RWPE1 (cell line): ENCODE measurements around the gene PKP1.

Source experiments
- CTCF ChIA-PET: fragments of 350-600 bp; sonication (Branson Sonifier 250); formaldehyde crosslinking; extraction: SDS; loops from one replicate; lab custom pipeline; 2021; lab: Yijun Ruan, JAX
- POLR2A ChIA-PET: fragments of 400-600 bp; formaldehyde crosslinking; extraction: SDS; loops from one replicate; lab custom pipeline; 2020; ENCODE audit warnings: antibody characterized with exemption; ENCODE audit not compliant: low non-redundant PET; lab: Yijun Ruan, JAX
- DNase-seq: peaks from one replicate; pipeline ENCODE4 v3.0.0; 2012; ENCODE audit warnings: low spot score
- H3K27ac ChIP-seq: fragments of 450-650 bp; 2 replicates; pipeline ENCODE4 v1.5.1; 2017
- TF ChIP-seq, protein P1 (sequence below): fragments of 450-650 bp; conservative IDR thresholded peaks from 2 replicates; pipeline ENCODE4 v1.5.1; 2017; ENCODE audit warnings: low read depth, mild to moderate bottlenecking

The PKP1 gene

DNA sequence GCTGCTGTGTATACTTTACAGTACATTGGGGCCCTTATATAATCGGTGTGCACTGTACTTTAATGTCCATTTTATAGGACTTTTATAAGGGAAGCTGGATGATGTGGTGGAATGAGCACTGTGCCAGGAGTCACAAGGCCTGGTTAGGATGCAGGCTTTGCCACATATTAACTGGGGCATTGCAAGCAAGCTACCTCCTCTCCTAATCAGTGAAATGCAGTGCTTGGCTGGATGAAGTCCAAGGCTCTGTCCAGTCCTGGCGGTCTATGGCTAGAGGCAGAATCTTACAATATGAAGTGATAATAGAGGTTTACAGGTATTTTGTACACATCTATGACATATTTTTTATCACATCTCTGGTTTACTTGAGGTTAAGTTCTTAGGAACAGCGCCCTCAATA is 1.7 kb upstream of the PKP1 start:
- ChIA-PET CTCF (interaction anchor here (0.7 to 4.7 kb wide), 6 partner anchors 8 to 80 kb away, joined by 3 to 40 read pairs (median 4); no protein-coding TSS in a partner anchor), POLR2A (interaction anchor here (4.5 kb wide), 1 partner anchor 28 kb away, joined by 31 read pairs; no protein-coding TSS in a partner anchor)
- H3K27ac ChIP-seq = no peak overlapping the region

DNA sequence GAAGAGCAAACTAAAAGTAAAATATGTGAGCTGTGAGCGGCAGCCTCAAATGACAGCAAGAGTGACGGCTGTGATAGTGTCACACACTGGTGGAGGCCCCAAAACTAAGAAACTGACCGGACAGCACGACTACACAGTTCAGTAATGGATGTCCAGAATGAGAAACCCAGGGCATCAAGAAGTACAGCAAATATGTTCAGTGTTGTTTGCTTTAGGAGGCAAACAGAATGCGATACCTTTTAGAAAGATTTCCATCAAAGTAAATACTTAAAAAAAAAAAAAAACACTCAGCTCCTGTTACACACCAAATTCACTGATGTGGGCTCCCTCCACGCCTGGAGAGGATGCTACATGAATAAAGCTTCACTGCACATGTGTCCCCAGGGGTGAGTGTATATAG is 1.1 kb upstream of the PKP1 start:
- no peak overlapping the region for H3K27ac ChIP-seq
- TF ChIP-seq, protein P1, sequence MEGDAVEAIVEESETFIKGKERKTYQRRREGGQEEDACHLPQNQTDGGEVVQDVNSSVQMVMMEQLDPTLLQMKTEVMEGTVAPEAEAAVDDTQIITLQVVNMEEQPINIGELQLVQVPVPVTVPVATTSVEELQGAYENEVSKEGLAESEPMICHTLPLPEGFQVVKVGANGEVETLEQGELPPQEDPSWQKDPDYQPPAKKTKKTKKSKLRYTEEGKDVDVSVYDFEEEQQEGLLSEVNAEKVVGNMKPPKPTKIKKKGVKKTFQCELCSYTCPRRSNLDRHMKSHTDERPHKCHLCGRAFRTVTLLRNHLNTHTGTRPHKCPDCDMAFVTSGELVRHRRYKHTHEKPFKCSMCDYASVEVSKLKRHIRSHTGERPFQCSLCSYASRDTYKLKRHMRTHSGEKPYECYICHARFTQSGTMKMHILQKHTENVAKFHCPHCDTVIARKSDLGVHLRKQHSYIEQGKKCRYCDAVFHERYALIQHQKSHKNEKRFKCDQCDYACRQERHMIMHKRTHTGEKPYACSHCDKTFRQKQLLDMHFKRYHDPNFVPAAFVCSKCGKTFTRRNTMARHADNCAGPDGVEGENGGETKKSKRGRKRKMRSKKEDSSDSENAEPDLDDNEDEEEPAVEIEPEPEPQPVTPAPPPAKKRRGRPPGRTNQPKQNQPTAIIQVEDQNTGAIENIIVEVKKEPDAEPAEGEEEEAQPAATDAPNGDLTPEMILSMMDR = no peak
- no peak for DNase-seq
- POLR2A ChIA-PET = interaction anchor here (0.7 to 8.5 kb wide), 6 partner anchors 17 to 99 kb away, joined by 4 to 109 read pairs (median 6); no protein-coding TSS in a partner anchor
- CTCF ChIA-PET = interaction anchor here (0.6 to 4.7 kb wide), 7 partner anchors 11 to 80 kb away, joined by 3 to 40 read pairs (median 4); no protein-coding TSS in a partner anchor

More for the DNA sequence above, 1.7 kb upstream of the PKP1 start:
- TF ChIP-seq, protein P1 = no peak
- DNase-seq = no peak

DNA sequence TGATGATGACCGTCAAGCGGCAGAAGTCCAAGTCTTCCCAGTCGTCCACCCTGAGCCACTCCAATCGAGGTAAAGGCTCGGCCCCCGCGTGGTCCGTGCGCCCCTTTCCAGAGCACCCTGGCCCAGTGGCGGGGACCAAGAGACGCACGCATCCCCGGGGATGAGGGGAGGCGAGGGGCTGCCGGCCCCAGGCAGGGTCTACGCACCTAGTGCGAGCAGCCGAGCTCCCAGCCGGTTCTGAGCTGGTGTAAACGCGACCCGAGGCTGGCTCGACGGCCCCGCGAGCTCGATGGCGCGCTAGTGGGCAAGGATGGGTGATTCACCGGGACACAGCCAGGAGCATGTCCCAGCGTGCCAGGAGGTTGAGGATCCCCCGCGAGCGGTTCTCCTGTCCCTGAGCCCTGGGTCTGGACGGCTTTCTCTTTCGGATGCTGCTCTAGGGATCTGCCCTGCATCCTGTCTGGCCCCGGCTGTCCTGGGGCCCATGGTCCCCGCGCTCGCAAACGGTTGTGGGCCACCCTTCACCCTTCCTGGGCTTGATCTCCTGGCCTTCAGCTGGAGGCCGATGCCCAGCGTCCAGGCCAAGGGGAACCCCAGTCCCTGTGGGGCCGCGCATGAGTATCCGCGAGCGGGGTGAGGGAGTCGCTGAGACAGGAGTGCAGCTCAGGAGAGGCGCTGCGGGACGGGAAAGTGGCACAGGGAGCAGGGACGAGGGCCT is 689 bp downstream of the PKP1 start:
- POLR2A ChIA-PET = interaction anchor here (1.0 to 8.5 kb wide), 6 partner anchors 9 to 43 kb away, joined by 5 to 109 read pairs (median 8); no protein-coding TSS in a partner anchor
- H3K27ac ChIP-seq = peak overlapping the region; percentile 97
- TF ChIP-seq, protein P1 = no peak
- CTCF ChIA-PET = interaction anchor here (0.6 to 4.7 kb wide), 16 partner anchors 9 to 85 kb away, joined by 3 to 40 read pairs (median 6); no protein-coding TSS in a partner anchor
- peak; percentile 59 for DNase-seq

DNA sequence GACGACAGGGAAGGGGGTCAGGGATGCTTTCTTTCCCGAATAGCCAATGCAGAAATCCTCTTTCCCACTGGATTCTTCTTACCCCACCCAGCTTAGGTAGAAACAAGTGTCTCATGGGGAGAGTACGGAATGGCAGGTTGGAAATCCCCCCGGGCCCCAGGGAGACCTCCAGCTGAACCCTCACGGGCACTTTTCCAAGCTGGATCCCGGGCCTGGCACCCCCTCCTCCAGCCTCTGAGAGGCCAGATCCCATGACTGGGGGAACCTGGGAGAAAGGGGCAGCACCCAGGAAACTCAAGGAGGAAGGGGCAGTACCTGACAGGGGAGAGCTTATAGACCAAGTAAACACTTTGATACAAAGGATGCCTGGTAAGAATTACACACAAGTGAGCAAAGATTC is 1.3 kb downstream of the PKP1 start:
- POLR2A ChIA-PET = interaction anchor here (1.0 to 8.5 kb wide), 4 partner anchors 9 to 25 kb away, joined by 5 to 109 read pairs (median 20); no protein-coding TSS in a partner anchor
- CTCF ChIA-PET = interaction anchor here (0.6 to 4.7 kb wide), 9 partner anchors 10 to 63 kb away, joined by 3 to 40 read pairs (median 7); no protein-coding TSS in a partner anchor

DNA sequence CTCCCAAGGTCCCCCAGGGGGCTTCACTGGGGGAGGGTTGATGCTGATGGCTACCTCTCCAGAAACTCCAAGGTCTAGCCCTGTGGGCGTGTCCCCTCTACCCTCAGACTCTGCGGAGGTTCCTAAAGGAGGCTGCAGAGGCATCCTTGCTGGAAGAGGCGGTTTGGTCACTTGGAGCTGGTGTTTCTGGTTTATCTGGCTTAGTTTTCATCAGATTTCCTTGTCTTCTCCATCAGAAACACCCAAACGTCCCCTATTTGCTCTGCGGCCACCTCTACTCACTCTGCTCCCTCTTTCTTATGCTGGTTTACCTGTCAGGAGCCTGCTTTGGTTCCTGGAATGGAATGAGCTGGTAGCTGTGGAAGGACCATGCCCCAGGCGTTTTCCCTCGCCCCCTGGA is 2.5 kb downstream of the PKP1 start:
- DNase-seq = no peak
- CTCF ChIA-PET = interaction anchor here (1.5 to 5.9 kb wide), 4 partner anchors 23 to 76 kb away, joined by 4 to 45 read pairs (median 8); no protein-coding TSS in a partner anchor
- POLR2A ChIA-PET = interaction anchor here (4.5 to 8.5 kb wide), 2 partner anchors 24 to 25 kb away, joined by 31 to 109 read pairs; no protein-coding TSS in a partner anchor
- H3K27ac ChIP-seq = peak overlapping the region; percentile 97
- TF ChIP-seq, protein P1 = no peak

More for the DNA sequence above, 1.3 kb downstream of the PKP1 start:
- peak overlapping the region; percentile 97 for H3K27ac ChIP-seq
- peak; percentile 63 for DNase-seq
- TF ChIP-seq, protein P1 = no peak

DNA sequence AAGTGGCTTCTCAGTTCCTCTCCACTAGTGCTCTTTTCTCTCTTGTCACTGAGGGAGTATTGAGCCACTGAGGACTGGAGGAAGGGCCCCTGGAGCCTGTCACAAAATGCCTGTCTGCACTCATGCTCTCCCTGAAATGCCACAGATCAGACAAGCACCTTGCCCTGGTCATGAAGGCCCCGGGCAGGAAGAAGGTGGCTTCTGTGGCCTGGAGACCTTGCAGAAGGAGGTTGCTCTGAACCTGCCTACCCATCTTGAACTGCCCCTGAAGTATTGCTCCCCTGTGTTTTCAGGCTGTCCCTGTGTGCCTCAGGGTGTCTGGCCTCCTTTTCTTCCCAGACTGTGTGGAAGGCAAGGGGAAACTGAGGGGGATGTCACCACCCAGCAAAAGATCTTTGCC is 3.1 kb downstream of the PKP1 start:
- no peak for DNase-seq
- H3K27ac ChIP-seq = peak overlapping the region; percentile 97
- POLR2A ChIA-PET = interaction anchor here (1.6 to 8.5 kb wide), 2 partner anchors 23 to 26 kb away, joined by 6 to 109 read pairs; no protein-coding TSS in a partner anchor
- TF ChIP-seq, protein P1 = no peak
- CTCF ChIA-PET = interaction anchor here (0.6 to 5.9 kb wide), 5 partner anchors 23 to 259 kb away, joined by 4 to 45 read pairs (median 8); no protein-coding TSS in a partner anchor
